Hematopoietic multipotent progenitor cell treated with erythropoietin and hydrocortisone succinate and interleukin-3 and kit ligand, for 17 days (in vitro differentiated cells): Measurements from ENCODE around the gene SH3PXD2A.

ENCODE experiments used
- DNase-seq: peaks from one replicate; pipeline ENCODE4 v3.0.0-alpha.2; 2015; ENCODE audit warnings: low spot score

The SH3PXD2A gene

GRCh38 chr10:103559776-103560175, 295.6 kb downstream of the SH3PXD2A start:
- no peak for DNase-seq

- no peak for DNase-seq
Measured at GRCh38 chr10:103558911-103559310, 296.5 kb downstream of the SH3PXD2A start.

GRCh38 chr10:103557455-103557854, 297.9 kb downstream of the SH3PXD2A start:
- DNase-seq = no peak

GRCh38 chr10:103556383-103557007, 298.9 kb downstream of the SH3PXD2A start:
- no peak for DNase-seq

- DNase-seq = no peak
Measured at GRCh38 chr10:103555712-103556111, 299.7 kb downstream of the SH3PXD2A start.

- no peak for DNase-seq
Measured at GRCh38 chr10:103555325-103555649, 300.1 kb downstream of the SH3PXD2A start.

GRCh38 chr10:103554488-103555324, 300.7 kb downstream of the SH3PXD2A start:
- DNase-seq = no peak

GRCh38 chr10:103553743-103554487, 301.5 kb downstream of the SH3PXD2A start:
- DNase-seq = no peak

- no peak for DNase-seq
Measured at GRCh38 chr10:103552856-103553742, 302.3 kb downstream of the SH3PXD2A start.

- no peak for DNase-seq
Measured at GRCh38 chr10:103551619-103552602, 303.5 kb downstream of the SH3PXD2A start.

GRCh38 chr10:103550229-103550628, 305.1 kb downstream of the SH3PXD2A start:
- no peak for DNase-seq

- no peak for DNase-seq
Measured at GRCh38 chr10:103549349-103549685, 306.1 kb downstream of the SH3PXD2A start.

- no peak for DNase-seq
Measured at GRCh38 chr10:103548581-103549348, 306.6 kb downstream of the SH3PXD2A start.

- no peak for DNase-seq
Measured at GRCh38 chr10:103548006-103548405, 307.4 kb downstream of the SH3PXD2A start.

GRCh38 chr10:103547391-103547946, 307.9 kb downstream of the SH3PXD2A start:
- no peak for DNase-seq

GRCh38 chr10:103546401-103546800, 309.0 kb downstream of the SH3PXD2A start:
- no peak for DNase-seq

GRCh38 chr10:103545771-103546281, 309.6 kb downstream of the SH3PXD2A start:
- DNase-seq = no peak

- no peak for DNase-seq
Measured at GRCh38 chr10:103545366-103545765, 310.0 kb downstream of the SH3PXD2A start.

GRCh38 chr10:103544657-103545310, 310.6 kb downstream of the SH3PXD2A start:
- DNase-seq = no peak
